NT2/D1 (cell line): ENCODE results near the gene COMMD7.

Experiments
- SUZ12 ChIP-seq: IDR thresholded peaks from 2 replicates; pipeline ENCODE4 v1.6.1; 2011; ENCODE audit not compliant: insufficient read length, insufficient read depth; ENCODE audit errors: extremely low read depth
- YY1 ChIP-seq: IDR thresholded peaks from 2 replicates; pipeline ENCODE4 v1.6.1; 2011; ENCODE audit not compliant: insufficient read length, insufficient read depth
- ZNF274 ChIP-seq: IDR thresholded peaks from 2 replicates; pipeline ENCODE4 v1.6.1; 2011; ENCODE audit warnings: mild to moderate bottlenecking, low read depth, low read length

- TF ChIP-seq ZNF274 (no peak), YY1 (no peak), SUZ12 (no peak)
Measured at GRCh38 chr20:32749914-32750637, 6.8 kb upstream of the COMMD7 start.
